SK-N-SH (cell line): ENCODE measurements around the gene TBC1D8. TPM values are rescaled to one million over a fixed set of nuclear protein-coding genes. Genes with fewer than 3 reads are reported as not detected.

Experiments
- CTCF ChIA-PET: fragments of 300-600, 350-600 bp; formaldehyde crosslinking; extraction: SDS; loops from one replicate; lab custom pipeline; 2021; lab: Yijun Ruan, JAX
- POLR2A ChIA-PET: fragments of 350-600 bp; sonication (Branson Sonifier 250); formaldehyde crosslinking; extraction: SDS; loops from one replicate; lab custom pipeline; 2020; ENCODE audit warnings: antibody characterized with exemption, inconsistent platforms; lab: Yijun Ruan, JAX
- DNase-seq: peaks from one replicate; pipeline ENCODE4 v3.0.0; 2012
- H2AFZ ChIP-seq: fragments of 200-600 bp; sonication (generic); 2 replicates; pipeline ENCODE4 v1.8.1; 2016; ENCODE audit warnings: antibody characterized with exemption, mild to moderate bottlenecking, low read depth
- H3F3A ChIP-seq: fragments of 200-600 bp; sonication (generic); replicated peaks from 2 replicates; pipeline ENCODE3; 2016; ENCODE audit warnings: antibody characterized with exemption, mild to moderate bottlenecking; ENCODE audit not compliant: insufficient read depth
- H3K27ac ChIP-seq, 2 experiments: fragments of 200-500 bp in 1 of 2; fragments of 200-600 bp in 1 of 2; sonication (Bioruptor generic) in 1 of 2; sonication (generic), shearing (Covaris generic) in 1 of 2; 2 replicates each; pipeline versions ENCODE4 v1.5.1 to v1.6.1; 2014 to 2016; ENCODE audit warnings: low read depth in 2 of 2, inconsistent platforms in 1 of 2, low read length in 1 of 2, mild to moderate bottlenecking in 1 of 2, mixed read lengths in 1 of 2
- H3K27me3 ChIP-seq: fragments of 200-600 bp; sonication (generic), shearing (Covaris generic); 2 replicates; pipeline ENCODE4 v1.6.1; 2016; ENCODE audit warnings: mixed run types; ENCODE audit not compliant: insufficient read depth
- H3K36me3 ChIP-seq, 2 experiments: fragments of 200-500 bp in 1 of 2; fragments of 200-600 bp in 1 of 2; sonication (Bioruptor generic) in 1 of 2; sonication (generic) in 1 of 2; replicated peaks in 1 of 2; 2 replicates each; pipeline versions ENCODE3 to v1.5.1; 2014 to 2016; ENCODE audit warnings: low read length in 1 of 2, mild to moderate bottlenecking in 1 of 2; ENCODE audit not compliant: insufficient read depth in 2 of 2, control insufficient read depth in 1 of 2
- H3K4me1 ChIP-seq, 2 experiments: fragments of 200-500 bp in 1 of 2; fragments of 200-600 bp in 1 of 2; sonication (Bioruptor generic) in 1 of 2; sonication (generic), shearing (Covaris generic) in 1 of 2; 2 replicates each; pipeline versions ENCODE4 v1.5.1 to v1.6.1; 2014 to 2016; ENCODE audit warnings: low read depth in 1 of 2, low read length in 1 of 2, mixed run types in 1 of 2; ENCODE audit not compliant: insufficient read depth in 2 of 2, control insufficient read depth in 1 of 2
- H3K4me2 ChIP-seq: fragments of 200-600 bp; sonication (generic), shearing (Covaris generic); 2 replicates; pipeline ENCODE4 v1.6.1; 2017; ENCODE audit warnings: mixed run types
- H3K4me3 ChIP-seq, 2 experiments: fragments of 200-500 bp in 1 of 2; fragments of 200-600 bp in 1 of 2; sonication (Bioruptor generic) in 1 of 2; sonication (generic), shearing (Covaris generic) in 1 of 2; 2 replicates each; pipeline versions ENCODE4 v1.5.1 to v1.8.1; 2014 to 2016; ENCODE audit warnings: low read depth in 2 of 2, inconsistent platforms in 1 of 2, low read length in 1 of 2, mild to moderate bottlenecking in 1 of 2, mixed read lengths in 1 of 2, moderate library complexity in 1 of 2
- H3K79me2 ChIP-seq: fragments of 200-600 bp; sonication (generic); 2 replicates; pipeline ENCODE4 v1.8.1; 2017; ENCODE audit warnings: mild to moderate bottlenecking; ENCODE audit not compliant: insufficient read depth
- H3K9ac ChIP-seq: fragments of 200-600 bp; sonication (generic); 2 replicates; pipeline ENCODE4 v1.6.1; 2017; ENCODE audit warnings: mixed run types
- H3K9me2 ChIP-seq: fragments of 200-600 bp; sonication (generic); 2 replicates; pipeline ENCODE4 v1.6.1; 2017; ENCODE audit warnings: mixed run types
- H3K9me3 ChIP-seq: fragments of 200-600 bp; sonication (generic); 2 replicates; pipeline ENCODE4 v1.6.1; 2017; ENCODE audit warnings: mixed run types, mild to moderate bottlenecking, moderate library complexity
- H4K20me1 ChIP-seq: fragments of 200-600 bp; sonication (generic); 2 replicates; pipeline ENCODE4 v1.6.1; 2017; ENCODE audit warnings: mild to moderate bottlenecking, mixed run types; ENCODE audit not compliant: insufficient read depth
- CHD2 ChIP-seq: fragments of 150-350 bp; IDR thresholded peaks from 2 replicates; pipeline ENCODE4 v1.6.1; 2018; ENCODE audit warnings: low read length; ENCODE audit not compliant: partially characterized antibody
- EP300 ChIP-seq, 2 experiments: IDR thresholded peaks; 2 replicates each; pipeline versions ENCODE4 v1.4.0 to v1.6.1; 2012; ENCODE audit warnings: borderline replicate concordance in 1 of 2, low read depth in 1 of 2, low read length in 1 of 2
- EZH2phosphoT487 ChIP-seq: fragments of 200-600 bp; sonication (generic); IDR thresholded peaks from 2 replicates; pipeline ENCODE4 v1.6.1; 2017; ENCODE audit warnings: low read depth, mixed run types, mild to moderate bottlenecking, antibody characterized with exemption, moderate library complexity, borderline replicate concordance
- FOSL2 ChIP-seq: IDR thresholded peaks from 2 replicates; pipeline ENCODE4 v1.4.0; 2012; ENCODE audit warnings: low read depth, mild to moderate bottlenecking, moderate library complexity, borderline replicate concordance
- MXI1 ChIP-seq: IDR thresholded peaks from 2 replicates; pipeline ENCODE4 v1.6.1; 2012; ENCODE audit warnings: mild to moderate bottlenecking, low read depth, low read length, improper control_type of control experiment
- RFX5 ChIP-seq: IDR thresholded peaks from 2 replicates; pipeline ENCODE4 v1.6.1; 2012; ENCODE audit warnings: mild to moderate bottlenecking, improper control_type of control experiment, low read length
- SIN3A ChIP-seq: IDR thresholded peaks from 2 replicates; pipeline ENCODE4 v1.6.1; 2012; ENCODE audit warnings: low read depth, mild to moderate bottlenecking, low read length, moderate library complexity, borderline replicate concordance
- TAF1 ChIP-seq: IDR thresholded peaks from 2 replicates; pipeline ENCODE4 v1.6.1; 2012; ENCODE audit warnings: low read depth, mild to moderate bottlenecking, low read length, moderate library complexity, borderline replicate concordance
- TEAD4 ChIP-seq: IDR thresholded peaks from 2 replicates; pipeline ENCODE4 v1.4.0; 2012; ENCODE audit warnings: mild to moderate bottlenecking, borderline replicate concordance; ENCODE audit not compliant: insufficient read depth
- WGBS: methylation state at CpG from one replicate; pipeline ENCODE4 v1.1.6; 2017; ENCODE audit warnings: low lambda C conversion rate; 5-methylcytosine and 5-hydroxymethylcytosine counted together
- polyA plus RNA-seq, 3 experiments: library from polyadenylated mRNA; depleted of rRNA; stranded (reverse); fragments of >200 nt; gene quantifications; 2 replicates each; pipeline ENCODE4 v1.2.3, GENCODE V29; 2012
- TF ChIP-seq, protein P1 (sequence below): fragments of 150-350 bp; IDR thresholded peaks from 2 replicates; pipeline ENCODE4 v1.6.1; 2016; ENCODE audit warnings: mild to moderate bottlenecking, low read depth, low read length
- TF ChIP-seq, protein P2 (sequence below): fragments of 150-350 bp; IDR thresholded peaks from 2 replicates; pipeline ENCODE4 v1.6.1; 2017; ENCODE audit warnings: antibody characterized with exemption, low read length, low read depth, borderline replicate concordance

The TBC1D8 gene
- polyA plus RNA-seq, 1 of the 3 experiments (the other 2 are of a cell fraction) = 5.3 TPM

DNA sequence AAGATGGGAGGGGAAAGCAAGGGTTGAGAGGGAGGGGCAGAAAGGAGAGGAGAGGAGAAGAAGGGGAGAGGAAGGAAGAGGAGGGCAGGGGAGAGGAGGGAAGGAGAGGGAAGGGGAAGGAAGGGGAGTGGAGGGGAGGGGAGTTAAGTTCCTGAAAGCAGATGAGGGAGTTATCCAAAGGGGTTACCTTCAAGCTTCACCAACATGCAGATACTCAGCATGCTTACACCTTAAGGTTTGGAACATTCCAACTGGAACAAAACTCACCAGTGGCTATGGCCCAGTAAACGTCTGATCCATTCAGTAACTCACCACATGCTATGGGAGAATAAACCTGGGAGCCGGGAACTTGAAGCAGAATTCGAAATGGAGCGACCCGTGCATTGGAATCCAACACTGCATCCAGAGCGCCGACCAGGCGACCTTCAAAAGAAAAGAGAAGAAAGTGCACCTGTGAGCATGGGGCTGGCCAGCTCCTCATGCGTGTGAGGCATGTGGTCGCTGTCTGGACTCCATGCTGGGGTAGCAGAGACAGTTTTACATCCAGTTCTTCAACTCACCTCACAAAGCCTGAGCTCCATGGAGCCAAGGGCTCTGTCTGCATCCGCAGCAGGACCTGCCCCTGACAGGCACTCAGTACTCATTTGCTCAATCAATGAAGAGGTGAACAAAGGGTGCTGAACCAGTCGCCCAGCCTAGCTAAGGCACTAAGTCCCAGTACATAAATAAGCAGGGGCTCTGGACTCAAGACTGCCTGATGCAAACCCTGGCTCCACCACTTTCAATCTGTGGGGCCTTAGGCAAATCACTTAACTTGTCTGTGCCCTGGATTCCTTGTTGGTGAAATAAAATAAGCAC is 61.0 kb downstream of the TBC1D8 start:
- Histone ChIP-seq H3K4me1 (no peaks in the 10 kb centered on the region; a peak in 1 of 4 replicates), H3K9me2 (no peaks in the 10 kb centered on the region), H3K9ac (no peak overlapping the region), H3K27ac (no peak overlapping the region), H3K36me3 (no peaks in the 10 kb centered on the region), H4K20me1 (no peaks in the 10 kb centered on the region), H3K4me2 (no peak overlapping the region), H3K79me2 (no peaks in the 10 kb centered on the region), H3F3A (no peaks in the 10 kb centered on the region), H3K9me3 (no peaks in the 10 kb centered on the region), H3K27me3 (no peaks in the 10 kb centered on the region), H3K4me3 (no peak overlapping the region), H2AFZ (no peak overlapping the region)
- TF ChIP-seq, protein P1, sequence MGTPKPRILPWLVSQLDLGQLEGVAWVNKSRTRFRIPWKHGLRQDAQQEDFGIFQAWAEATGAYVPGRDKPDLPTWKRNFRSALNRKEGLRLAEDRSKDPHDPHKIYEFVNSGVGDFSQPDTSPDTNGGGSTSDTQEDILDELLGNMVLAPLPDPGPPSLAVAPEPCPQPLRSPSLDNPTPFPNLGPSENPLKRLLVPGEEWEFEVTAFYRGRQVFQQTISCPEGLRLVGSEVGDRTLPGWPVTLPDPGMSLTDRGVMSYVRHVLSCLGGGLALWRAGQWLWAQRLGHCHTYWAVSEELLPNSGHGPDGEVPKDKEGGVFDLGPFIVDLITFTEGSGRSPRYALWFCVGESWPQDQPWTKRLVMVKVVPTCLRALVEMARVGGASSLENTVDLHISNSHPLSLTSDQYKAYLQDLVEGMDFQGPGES = no peak
- TF ChIP-seq EP300 (IDR thresholded peaks at IDR 0.05; ENCODE audit: borderline replicate concordance in 1 of 2, low read depth in 1 of 2, low read length in 1 of 2) (no peak), SIN3A (no peak)
- TF ChIP-seq, protein P2, sequence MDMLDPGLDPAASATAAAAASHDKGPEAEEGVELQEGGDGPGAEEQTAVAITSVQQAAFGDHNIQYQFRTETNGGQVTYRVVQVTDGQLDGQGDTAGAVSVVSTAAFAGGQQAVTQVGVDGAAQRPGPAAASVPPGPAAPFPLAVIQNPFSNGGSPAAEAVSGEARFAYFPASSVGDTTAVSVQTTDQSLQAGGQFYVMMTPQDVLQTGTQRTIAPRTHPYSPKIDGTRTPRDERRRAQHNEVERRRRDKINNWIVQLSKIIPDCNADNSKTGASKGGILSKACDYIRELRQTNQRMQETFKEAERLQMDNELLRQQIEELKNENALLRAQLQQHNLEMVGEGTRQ = no peak
- DNase-seq = no peak
- CTCF ChIA-PET = no interaction called here
- POLR2A ChIA-PET = no interaction called here
- WGBS = 86% methylated on average over 11 of the region's 12 CpGs

DNA sequence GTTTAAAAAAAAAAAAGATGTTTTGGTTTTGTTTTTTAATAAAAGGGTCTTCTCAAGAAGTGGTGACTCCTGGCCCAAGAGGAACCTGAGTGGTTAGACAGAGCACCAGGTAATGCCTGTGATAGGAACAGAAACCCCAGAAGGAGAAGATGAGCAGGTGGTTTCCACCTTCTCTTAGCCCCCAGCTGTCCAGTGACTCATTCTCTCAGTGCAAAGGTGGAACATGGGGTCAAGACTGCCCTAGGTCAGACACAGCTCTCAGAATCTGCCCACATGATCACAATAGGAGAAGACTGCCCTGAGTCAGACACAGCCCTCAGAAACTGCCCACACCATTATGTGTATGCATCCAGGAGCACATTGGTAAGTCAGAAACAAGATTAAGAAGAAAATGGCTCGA is 61.8 kb downstream of the TBC1D8 start:
- Histone ChIP-seq H3F3A (no peaks in the 10 kb centered on the region), H2AFZ (no peak overlapping the region), H3K27me3 (no peaks in the 10 kb centered on the region), H3K4me3 (no peak overlapping the region), H3K9me2 (no peaks in the 10 kb centered on the region), H3K9me3 (no peaks in the 10 kb centered on the region), H3K4me1 (no peaks in the 10 kb centered on the region; a peak in 1 of 4 replicates), H3K9ac (no peak overlapping the region), H4K20me1 (no peaks in the 10 kb centered on the region), H3K79me2 (no peaks in the 10 kb centered on the region), H3K36me3 (no peaks in the 10 kb centered on the region), H3K27ac (no peak overlapping the region), H3K4me2 (no peak overlapping the region)
- TF ChIP-seq EZH2phosphoT487 = no peak
- TF ChIP-seq, protein P1 = no peak
- TF ChIP-seq RFX5 = no peak
- TF ChIP-seq CHD2 = no peak
- no peak for TF ChIP-seq TEAD4
- no peak for TF ChIP-seq MXI1
- no peak for TF ChIP-seq FOSL2
- no peak for TF ChIP-seq TAF1
- WGBS = 96% methylated on average over 1 of the region's 1 CpG
- no peak for DNase-seq
- POLR2A ChIA-PET = no interaction called here
- CTCF ChIA-PET = no interaction called here
